ENCODE measurements around the gene GPR119. TPM values are rescaled to one million over a fixed set of nuclear protein-coding genes. Genes with fewer than 3 reads are reported as not detected.
"Not testable (repeated sequence)": the region's sequence is repeated elsewhere in the genome, so short reads cannot be mapped to it uniquely, and the experiment has no call there.

GPR119 gene
- total RNA-seq: not detected in 2 replicates

DNA sequence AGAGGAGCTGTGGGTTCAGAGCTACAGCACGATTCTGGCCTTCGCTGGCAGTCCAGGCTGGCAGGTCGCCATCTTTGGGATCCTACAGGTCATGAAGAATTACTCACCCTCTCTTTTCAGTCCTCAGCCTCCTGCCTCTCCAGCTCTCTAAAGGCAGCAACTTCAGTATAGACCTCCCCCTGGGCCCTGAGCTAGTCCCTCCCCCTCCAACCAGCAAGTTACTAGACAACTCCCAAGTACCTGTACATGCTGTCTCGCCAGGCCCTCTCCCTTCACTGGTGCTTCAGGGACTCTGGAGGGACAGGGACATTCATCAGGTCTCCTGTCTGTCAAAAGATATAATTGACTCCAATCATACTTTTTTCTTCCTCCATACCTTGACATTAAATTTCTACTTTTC is at the start of gene GPR119:
Gene GPR119 (minus strand): TSS at position 155 of the 400 bp plus-strand sequence. CDS start 227 bp downstream, outside the sequence.
- TF ChIP-seq, protein P1, sequence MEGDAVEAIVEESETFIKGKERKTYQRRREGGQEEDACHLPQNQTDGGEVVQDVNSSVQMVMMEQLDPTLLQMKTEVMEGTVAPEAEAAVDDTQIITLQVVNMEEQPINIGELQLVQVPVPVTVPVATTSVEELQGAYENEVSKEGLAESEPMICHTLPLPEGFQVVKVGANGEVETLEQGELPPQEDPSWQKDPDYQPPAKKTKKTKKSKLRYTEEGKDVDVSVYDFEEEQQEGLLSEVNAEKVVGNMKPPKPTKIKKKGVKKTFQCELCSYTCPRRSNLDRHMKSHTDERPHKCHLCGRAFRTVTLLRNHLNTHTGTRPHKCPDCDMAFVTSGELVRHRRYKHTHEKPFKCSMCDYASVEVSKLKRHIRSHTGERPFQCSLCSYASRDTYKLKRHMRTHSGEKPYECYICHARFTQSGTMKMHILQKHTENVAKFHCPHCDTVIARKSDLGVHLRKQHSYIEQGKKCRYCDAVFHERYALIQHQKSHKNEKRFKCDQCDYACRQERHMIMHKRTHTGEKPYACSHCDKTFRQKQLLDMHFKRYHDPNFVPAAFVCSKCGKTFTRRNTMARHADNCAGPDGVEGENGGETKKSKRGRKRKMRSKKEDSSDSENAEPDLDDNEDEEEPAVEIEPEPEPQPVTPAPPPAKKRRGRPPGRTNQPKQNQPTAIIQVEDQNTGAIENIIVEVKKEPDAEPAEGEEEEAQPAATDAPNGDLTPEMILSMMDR (IDR thresholded peaks at IDR 0.05; ENCODE audit: extremely low read depth, low read depth, low read length): no peak
- Histone ChIP-seq H3K36me3 (ENCODE audit: insufficient read depth, low read length) (no peaks in the 10 kb centered on the region), H3K27ac (ENCODE audit: low read depth, low read length) (no peak within 1 kb of the TSS), H3K9me3 (ENCODE audit: low read depth, low read length) (no peaks in the 10 kb centered on the region), H3K4me3 (ENCODE audit: insufficient read depth, low read length) (no peak within 1 kb of the TSS), H2AFZ (ENCODE audit: low read length) (no peak within 1 kb of the TSS), H4K20me1 (ENCODE audit: insufficient read depth, low read length) (no peaks in the 10 kb centered on the region), H3K4me2 (ENCODE audit: insufficient read depth, low read length) (no peak within 1 kb of the TSS), H3K79me2 (ENCODE audit: insufficient read depth, low read length) (no peaks in the 10 kb centered on the region), H3K4me1 (ENCODE audit: insufficient read depth, low read length) (no peaks in the 10 kb centered on the region), H3K27me3 (ENCODE audit: insufficient read depth, low read length) (peaks cover 9% of the 10 kb centered on the region)
- no peak for DNase-seq (ENCODE audit: insufficient read length, low spot score, missing footprints)

GRCh38 chrX:130429236-130429635 is 43.8 kb upstream of the GPR119 start:
- H3K36me3 ChIP-seq (ENCODE audit: insufficient read depth, low read length); H3K4me1 ChIP-seq (ENCODE audit: insufficient read depth, low read length); H4K20me1 ChIP-seq (ENCODE audit: insufficient read depth, low read length); DNase-seq (ENCODE audit: insufficient read length, low spot score, missing footprints); H2AFZ ChIP-seq (ENCODE audit: low read length); H3K27me3 ChIP-seq (ENCODE audit: insufficient read depth, low read length); H3K9me3 ChIP-seq (ENCODE audit: low read depth, low read length); H3K27ac ChIP-seq (ENCODE audit: low read depth, low read length); H3K4me3 ChIP-seq (ENCODE audit: insufficient read depth, low read length); H3K79me2 ChIP-seq (ENCODE audit: insufficient read depth, low read length); H3K4me2 ChIP-seq (ENCODE audit: insufficient read depth, low read length): not testable (repeated sequence)

DNA sequence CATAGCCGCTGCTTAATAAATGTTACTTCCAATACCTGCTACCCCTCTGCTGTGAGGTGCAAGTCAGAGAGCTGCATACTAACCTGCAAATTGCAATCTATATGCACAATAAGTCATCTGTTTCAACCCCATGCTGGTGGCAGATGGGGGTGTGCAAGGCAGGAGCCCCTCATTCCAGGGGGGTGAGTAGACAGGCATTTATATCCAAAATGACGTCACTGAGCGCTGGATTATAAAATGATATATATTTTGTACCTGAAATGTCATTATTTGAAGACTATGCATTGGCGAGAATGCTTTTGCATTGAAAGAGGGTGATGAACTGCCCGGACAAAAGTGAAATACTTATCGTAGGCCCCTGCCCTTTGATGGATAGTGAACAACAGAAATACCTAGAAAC is 41.1 kb upstream of the GPR119 start:
- no peak overlapping the region for H3K4me2 ChIP-seq (ENCODE audit: insufficient read depth, low read length)
- H3K27me3 ChIP-seq (ENCODE audit: insufficient read depth, low read length): peaks cover 12% of the 10 kb centered on the region
- H3K4me1 ChIP-seq (ENCODE audit: insufficient read depth, low read length): no peaks in the 10 kb centered on the region
- no peaks in the 10 kb centered on the region for H4K20me1 ChIP-seq (ENCODE audit: insufficient read depth, low read length)
- H2AFZ ChIP-seq (ENCODE audit: low read length): no peak overlapping the region
- no peak overlapping the region for H3K4me3 ChIP-seq (ENCODE audit: insufficient read depth, low read length)
- H3K27ac ChIP-seq (ENCODE audit: low read depth, low read length): no peak overlapping the region
- no peaks in the 10 kb centered on the region for H3K36me3 ChIP-seq (ENCODE audit: insufficient read depth, low read length)
- no peaks in the 10 kb centered on the region for H3K79me2 ChIP-seq (ENCODE audit: insufficient read depth, low read length)
- TF ChIP-seq, protein P1 (IDR thresholded peaks at IDR 0.05; ENCODE audit: extremely low read depth, low read depth, low read length): no peak
- DNase-seq (ENCODE audit: insufficient read length, low spot score, missing footprints): no peak
- no peaks in the 10 kb centered on the region for H3K9me3 ChIP-seq (ENCODE audit: low read depth, low read length)

DNA sequence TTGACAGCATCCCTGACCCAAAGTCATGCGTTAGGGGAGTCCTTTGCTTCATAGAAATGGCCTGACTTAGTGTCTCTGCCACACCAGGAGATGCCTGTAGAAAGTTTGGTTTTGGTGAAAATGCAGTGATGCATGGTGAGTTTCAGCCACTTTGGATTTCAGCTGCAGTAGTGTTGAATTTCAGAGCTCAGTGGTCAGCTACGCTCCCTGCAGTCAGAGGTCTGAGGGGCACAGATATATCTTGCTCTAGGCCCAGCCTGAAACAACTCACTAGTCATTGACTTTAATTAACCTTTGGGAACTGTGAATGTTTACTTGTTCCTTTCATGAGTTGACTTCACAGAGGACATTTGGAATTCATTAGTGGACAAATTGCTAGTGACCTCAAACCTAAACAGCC is 33.8 kb upstream of the GPR119 start:
- no peak overlapping the region for H3K27ac ChIP-seq (ENCODE audit: low read depth, low read length)
- no peaks in the 10 kb centered on the region for H3K36me3 ChIP-seq (ENCODE audit: insufficient read depth, low read length)
- DNase-seq (ENCODE audit: insufficient read length, low spot score, missing footprints): no peak
- H3K4me3 ChIP-seq (ENCODE audit: insufficient read depth, low read length): no peak overlapping the region
- no peaks in the 10 kb centered on the region for H3K9me3 ChIP-seq (ENCODE audit: low read depth, low read length)
- H3K79me2 ChIP-seq (ENCODE audit: insufficient read depth, low read length): no peaks in the 10 kb centered on the region
- H3K4me2 ChIP-seq (ENCODE audit: insufficient read depth, low read length): no peak overlapping the region
- H3K4me1 ChIP-seq (ENCODE audit: insufficient read depth, low read length): no peaks in the 10 kb centered on the region
- no peak overlapping the region for H2AFZ ChIP-seq (ENCODE audit: low read length)
- H3K27me3 ChIP-seq (ENCODE audit: insufficient read depth, low read length): peaks cover 3% of the 10 kb centered on the region
- TF ChIP-seq, protein P1 (IDR thresholded peaks at IDR 0.05; ENCODE audit: extremely low read depth, low read depth, low read length): no peak
- H4K20me1 ChIP-seq (ENCODE audit: insufficient read depth, low read length): no peaks in the 10 kb centered on the region

Data from osteoblast (primary cell).